T-cell (primary cell): ENCODE measurements around the gene B3GNT5. TPM values are rescaled to one million over a fixed set of nuclear protein-coding genes. Genes with fewer than 3 reads are reported as not detected.

Experiments used
- ATAC-seq, 4 experiments: fragments of 200-7000 bp in 3 of 4; fragments of 150-1000 bp in 1 of 4; cut with Tn5 transposase; replicated peaks in 1 of 4; 1 replicate in 3 of 4; 2 replicates in 1 of 4; pipeline ENCODE4 v1.10.0; 2021; ENCODE audit warnings: moderate library complexity in 3 of 4, mild to moderate bottlenecking in 2 of 4, moderate number of reproducible peaks in 1 of 4
- CTCF ChIA-PET, 2 donors: fragments of 300-600 bp; sonication (Branson Sonifier 250); formaldehyde crosslinking; loops; one replicate each; lab custom pipeline; 2022; ENCODE audit warnings: antibody characterized with exemption in 2 of 2; lab: Charles Lee
- POLR2A ChIA-PET, 2 donors: fragments of 300-600 bp; sonication (Branson Sonifier 250); formaldehyde crosslinking; loops; one replicate each; lab custom pipeline; 2022; ENCODE audit warnings: antibody characterized with exemption in 2 of 2; lab: Charles Lee
- DNase-seq, 35 experiments: peaks; one replicate each; pipeline versions ENCODE4 v3.0.0 to v3.0.0-alpha.2; 2013 to 2023
- H3K27ac ChIP-seq: one replicate; pipeline ENCODE4 v1.5.1; 2013; ENCODE audit warnings: low read length
- H3K27me3 ChIP-seq, 2 experiments: replicated peaks in 1 of 2; 1 replicate in 1 of 2; 2 replicates in 1 of 2; pipeline versions ENCODE4 v1.6.1 to v1.7.0; 2013; ENCODE audit warnings: low read length in 1 of 2, mixed read lengths in 1 of 2; ENCODE audit not compliant: control insufficient read depth in 2 of 2, insufficient read depth in 2 of 2; ENCODE audit errors: extremely low read depth in 1 of 2
- H3K36me3 ChIP-seq, 2 donors: 1 replicate in 1 of 2; 2 replicates in 1 of 2; pipeline versions ENCODE4 v1.6.1 to v1.7.0; 2013; ENCODE audit warnings: low read length in 1 of 2; ENCODE audit not compliant: control insufficient read depth in 2 of 2, insufficient read depth in 1 of 2; ENCODE audit errors: extremely low read depth in 1 of 2
- H3K4me1 ChIP-seq, 2 experiments: 1 replicate in 1 of 2; 2 replicates in 1 of 2; pipeline versions ENCODE4 v1.6.1 to v1.7.0; 2013; ENCODE audit warnings: low read length in 2 of 2, mixed read lengths in 1 of 2; ENCODE audit not compliant: insufficient read depth in 2 of 2, control insufficient read depth in 1 of 2; ENCODE audit errors: extremely low read depth in 1 of 2
- H3K4me3 ChIP-seq, 2 donors: 1 replicate in 1 of 2; 2 replicates in 1 of 2; pipeline versions ENCODE4 v1.5.1 to v1.7.0; 2013; ENCODE audit warnings: mild to moderate bottlenecking in 2 of 2, low read length in 1 of 2, moderate library complexity in 1 of 2; ENCODE audit not compliant: control insufficient read depth in 1 of 2; ENCODE audit errors: extremely low read depth in 1 of 2
- H3K9me3 ChIP-seq: 2 replicates; pipeline ENCODE4 v1.7.0; 2013
- H3K27ac Mint-ChIP-seq, 2 donors: one replicate each; pipeline ENCODE4 v1.8.0; 2020 to 2021; ENCODE audit warnings: mild to moderate bottlenecking in 2 of 2, mixed read lengths in 2 of 2
- H3K27me3 Mint-ChIP-seq, 2 donors: one replicate each; pipeline ENCODE4 v1.8.0; 2021 to 2022; ENCODE audit warnings: mixed read lengths in 2 of 2
- H3K36me3 Mint-ChIP-seq: one replicate; pipeline ENCODE4 v1.8.0; 2021; ENCODE audit warnings: mixed read lengths
- H3K4me1 Mint-ChIP-seq, 3 donors: one replicate each; pipeline ENCODE4 v1.8.0; 2020 to 2022; ENCODE audit warnings: mixed read lengths in 3 of 3, mild to moderate bottlenecking in 1 of 3
- H3K4me3 Mint-ChIP-seq, 3 donors: one replicate each; pipeline ENCODE4 v1.8.0; 2020 to 2022; ENCODE audit warnings: mild to moderate bottlenecking in 3 of 3, mixed read lengths in 3 of 3, moderate library complexity in 3 of 3
- H3K9me3 Mint-ChIP-seq, 3 donors: one replicate each; pipeline ENCODE4 v1.8.0; 2020 to 2022; ENCODE audit warnings: mixed read lengths in 3 of 3
- WGBS: methylation state at CpG from one replicate; pipeline ENCODE4 v1.1.5; 2013; ENCODE audit warnings: missing lambda C conversion rate; ENCODE audit not compliant: insufficient coverage; 5-methylcytosine and 5-hydroxymethylcytosine counted together
- total RNA-seq, 35 experiments: library from RNA in 6 of 35; stranded (reverse) in 6 of 35; fragments of 120-200 nt in 1 of 35; gene quantifications; one replicate each; pipeline versions ENCODE4 v1.2.1 to v1.2.4 and lab custom pipeline; 2013 to 2026

Gene B3GNT5
- total RNA-seq, 5 donors from 2014 or later (not counting 1 experiment from before 2014, with no cell fraction given): 0.16 to 0.92 (median 0.55) TPM

GRCh38 chr3:183306798-183307671 lies 54.0 kb downstream of the B3GNT5 start:
- Histone ChIP-seq H3K36me3 (peaks cover 0 to 3% of the 10 kb centered on the region in 2 donors), H3K27ac (no peak overlapping the region), H3K4me3 (no peak overlapping the region), H3K9me3 (no peaks in the 10 kb centered on the region), H3K4me1 (peaks cover 0 to 2% of the 10 kb centered on the region in 2 experiments), H3K27me3 (no peaks in the 10 kb centered on the region)
- peaks cover 21% of the 10 kb centered on the region for H3K36me3 Mint-ChIP-seq
- no peaks in the 10 kb centered on the region for H3K27me3 Mint-ChIP-seq
- peak in 2 of 4 experiments; percentile 55 to 77 for ATAC-seq
- WGBS: 55% methylated on average over 6 of the region's 9 CpGs
- H3K27ac Mint-ChIP-seq: no peak overlapping the region
- H3K4me3 Mint-ChIP-seq: no peak overlapping the region
- ChIA-PET POLR2A (no interaction called here), CTCF (interaction anchor here (0.7 to 1.2 kb wide), 3 partner anchors 54 to 844 kb away, joined by 3 read pairs; partner anchors contain the start of gene B3GNT5 (in 1 of the 2))
- H3K4me1 Mint-ChIP-seq: peaks cover 4 to 10% (median 8%) of the 10 kb centered on the region in 3 donors
- peak in 21 of 35 experiments; percentile 3 to 57 (median 19) for DNase-seq
- no peaks in the 10 kb centered on the region for H3K9me3 Mint-ChIP-seq

- Histone ChIP-seq H3K36me3 (peaks cover 0 to 3% of the 10 kb centered on the region in 2 donors), H3K4me3 (no peak overlapping the region), H3K27ac (no peak overlapping the region), H3K4me1 (peaks cover 0 to 2% of the 10 kb centered on the region in 2 experiments), H3K27me3 (no peaks in the 10 kb centered on the region), H3K9me3 (no peaks in the 10 kb centered on the region)
- Mint-ChIP-seq H3K27ac (no peak overlapping the region), H3K36me3 (peaks cover 21% of the 10 kb centered on the region), H3K27me3 (no peaks in the 10 kb centered on the region), H3K9me3 (no peaks in the 10 kb centered on the region), H3K4me3 (no peak overlapping the region), H3K4me1 (peaks cover 4 to 8% (median 8%) of the 10 kb centered on the region in 3 donors)
- ChIA-PET CTCF (interaction anchor here (0.5 to 1.2 kb wide), 3 partner anchors 54 to 123 kb away, joined by 3 read pairs; partner anchors contain the start of gene B3GNT5 (in 1 of the 2)), POLR2A (no interaction called here)
- ATAC-seq: no peak
- WGBS: 100% methylated on average over 1 of the region's 2 CpGs
- no peak for DNase-seq
Observed at GRCh38 chr3:183307749-183308148, 54.7 kb downstream of the B3GNT5 start.

DNA sequence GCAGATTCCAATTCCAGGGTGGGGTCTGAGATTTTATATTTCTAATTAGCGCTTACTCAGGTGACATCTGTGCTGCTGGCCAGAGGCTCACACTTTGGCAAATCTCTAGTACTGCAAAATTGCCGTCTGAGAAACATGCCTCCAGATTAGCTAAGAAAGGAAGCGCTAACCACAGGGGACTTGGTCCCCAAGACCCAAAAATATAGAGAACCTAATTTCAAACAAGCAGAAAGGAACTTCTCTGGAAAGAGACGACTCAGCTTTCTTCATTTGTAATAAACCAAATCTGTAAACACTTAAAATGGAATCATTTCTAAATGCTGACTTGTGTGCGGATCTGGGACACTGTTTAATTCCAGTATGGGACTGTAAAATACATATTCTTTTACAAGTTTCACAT lies 55.7 kb downstream of the B3GNT5 start:
- POLR2A ChIA-PET: no interaction called here

GRCh38 chr3:183309276-183309675 lies 56.2 kb downstream of the B3GNT5 start:
- POLR2A ChIA-PET: no interaction called here
- ATAC-seq (no peak), DNase-seq (no peak)
- peaks cover 0 to 3% of the 10 kb centered on the region in 2 donors for H3K36me3 ChIP-seq
- CTCF ChIA-PET: no interaction called here
- WGBS: 94% methylated on average over 4 of the region's 5 CpGs
- no peak overlapping the region for H3K27ac Mint-ChIP-seq
- no peak overlapping the region for H3K4me3 ChIP-seq
- peaks cover 4 to 8% (median 8%) of the 10 kb centered on the region in 3 donors for H3K4me1 Mint-ChIP-seq
- peaks cover 17% of the 10 kb centered on the region for H3K36me3 Mint-ChIP-seq
- no peak overlapping the region for H3K27ac ChIP-seq
- H3K27me3 ChIP-seq: no peaks in the 10 kb centered on the region
- no peaks in the 10 kb centered on the region for H3K27me3 Mint-ChIP-seq
- no peaks in the 10 kb centered on the region for H3K9me3 Mint-ChIP-seq
- peaks cover 0 to 2% of the 10 kb centered on the region in 2 experiments for H3K4me1 ChIP-seq
- no peak overlapping the region for H3K4me3 Mint-ChIP-seq
- no peaks in the 10 kb centered on the region for H3K9me3 ChIP-seq

More for the DNA sequence above, 55.7 kb downstream of the B3GNT5 start:
- CTCF ChIA-PET: interaction anchor here in 1 of 2 donors (0.6 kb wide), 1 partner anchor 952 kb away, joined by 3 read pairs; no protein-coding TSS in a partner anchor
- Mint-ChIP-seq H3K9me3 (no peaks in the 10 kb centered on the region), H3K4me3 (no peak overlapping the region), H3K27me3 (no peaks in the 10 kb centered on the region), H3K36me3 (peaks cover 17% of the 10 kb centered on the region), H3K4me1 (peaks cover 4 to 8% (median 8%) of the 10 kb centered on the region in 3 donors), H3K27ac (no peak overlapping the region)
- Histone ChIP-seq H3K4me3 (no peak overlapping the region), H3K9me3 (no peaks in the 10 kb centered on the region), H3K27ac (no peak overlapping the region), H3K36me3 (peaks cover 0 to 3% of the 10 kb centered on the region in 2 donors), H3K4me1 (peaks cover 0 to 2% of the 10 kb centered on the region in 2 experiments), H3K27me3 (no peaks in the 10 kb centered on the region)
- WGBS: 75% methylated on average over 2 of the region's 5 CpGs
- ATAC-seq (no peak), DNase-seq (no peak)

GRCh38 chr3:183310936-183311335 lies 57.9 kb downstream of the B3GNT5 start:
- Mint-ChIP-seq H3K27ac (no peak overlapping the region), H3K4me1 (peaks cover 4 to 8% (median 8%) of the 10 kb centered on the region in 3 donors), H3K4me3 (no peak overlapping the region), H3K27me3 (no peaks in the 10 kb centered on the region), H3K36me3 (peaks cover 21% of the 10 kb centered on the region), H3K9me3 (no peaks in the 10 kb centered on the region)
- Histone ChIP-seq H3K27me3 (no peaks in the 10 kb centered on the region), H3K27ac (no peak overlapping the region), H3K9me3 (no peaks in the 10 kb centered on the region), H3K36me3 (peaks cover 0 to 3% of the 10 kb centered on the region in 2 donors), H3K4me1 (peaks cover 0 to 2% of the 10 kb centered on the region in 2 experiments), H3K4me3 (no peak overlapping the region)
- DNase-seq (no peak), ATAC-seq (no peak)
- CTCF ChIA-PET: no interaction called here
- WGBS: no CpG with 5 or more reads among the region's 3 CpGs
- POLR2A ChIA-PET: interaction anchor here in 1 of 2 donors (0.6 kb wide), 1 partner anchor 613 kb away, joined by 3 read pairs; no protein-coding TSS in a partner anchor

DNA sequence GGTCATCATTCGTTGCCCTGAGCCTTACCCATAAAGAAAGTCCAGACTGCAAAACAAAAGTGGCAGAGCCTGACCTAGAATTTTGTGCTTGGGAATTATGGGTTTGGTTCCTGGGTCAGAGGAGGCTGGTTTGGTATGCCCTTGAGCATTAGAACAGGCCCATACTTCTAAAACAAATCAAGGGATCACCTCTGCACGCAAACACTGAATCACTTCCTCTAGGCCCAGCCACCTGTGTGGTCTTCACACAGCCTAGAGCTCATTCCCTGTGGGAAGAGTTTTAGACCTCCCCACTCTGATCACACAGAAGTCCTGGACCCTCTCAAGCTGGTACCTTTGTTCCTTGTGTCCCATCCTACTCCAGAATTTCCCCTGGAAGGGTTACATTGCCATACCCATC lies 59.4 kb downstream of the B3GNT5 start:
- Mint-ChIP-seq H3K27me3 (no peaks in the 10 kb centered on the region), H3K36me3 (peaks cover 25% of the 10 kb centered on the region), H3K4me3 (no peak overlapping the region), H3K4me1 (no peaks in the 10 kb centered on the region), H3K27ac (no peak overlapping the region), H3K9me3 (no peaks in the 10 kb centered on the region)
- H3K9me3 ChIP-seq: no peaks in the 10 kb centered on the region
- DNase-seq (no peak), ATAC-seq (no peak)
- no peak overlapping the region for H3K4me3 ChIP-seq
- H3K4me1 ChIP-seq: no peaks in the 10 kb centered on the region
- no peak overlapping the region for H3K27ac ChIP-seq
- 80% methylated on average over 1 of the region's 2 CpGs for WGBS
- ChIA-PET CTCF (interaction anchor here in 1 of 2 donors (0.5 kb wide), 1 partner anchor 597 kb away, joined by 3 read pairs; no protein-coding TSS in a partner anchor), POLR2A (no interaction called here)
- H3K27me3 ChIP-seq: peaks cover 0 to under 1% of the 10 kb centered on the region in 2 experiments
- peaks cover 0 to 6% of the 10 kb centered on the region in 2 donors for H3K36me3 ChIP-seq
